H1 (cell line): ENCODE results near the gene NEBL. TPM values are rescaled to one million over a fixed set of nuclear protein-coding genes. Genes with fewer than 3 reads are reported as not detected.

Experiments used
- CTCF ChIA-PET: fragments of 300-600 bp; sonication (Branson Sonifier 250); formaldehyde crosslinking; loops from one replicate; lab custom pipeline; 2021; ENCODE audit not compliant: partially characterized antibody; lab: Charles Lee
- POLR2A ChIA-PET: fragments of 300-600 bp; sonication (Branson Sonifier 250); formaldehyde crosslinking; loops from one replicate; lab custom pipeline; 2021; ENCODE audit warnings: inconsistent platforms; ENCODE audit not compliant: partially characterized antibody; lab: Charles Lee
- DNase-seq, 2 experiments: peaks; one replicate each; pipeline versions ENCODE4 v3.0.0 to v3.0.0-alpha.2; 2010 to 2022; ENCODE audit warnings: low spot score in 2 of 2, low read depth in 1 of 2, mixed read lengths in 1 of 2
- FAIRE-seq: peaks from 2 replicates; lab custom pipeline; 2011; peaks lifted over from hg19 to GRCh38; lab: Jason Lieb, UNC
- H2AFZ ChIP-seq: 2 replicates; pipeline ENCODE4 v1.8.1; 2012; ENCODE audit warnings: low read length, inconsistent platforms
- H2AK5ac ChIP-seq: 2 replicates; pipeline ENCODE4 v1.6.1; 2013; ENCODE audit warnings: low read depth, low read length
- H2BK120ac ChIP-seq: replicated peaks from 2 replicates; pipeline ENCODE3; 2013; ENCODE audit warnings: low read depth, low read length, inconsistent platforms
- H2BK12ac ChIP-seq: 2 replicates; pipeline ENCODE4 v1.6.1; 2013; ENCODE audit warnings: low read depth, low read length
- H2BK15ac ChIP-seq: 2 replicates; pipeline ENCODE4 v1.6.1; 2013; ENCODE audit warnings: low read length
- H2BK20ac ChIP-seq: 2 replicates; pipeline ENCODE4 v1.6.1; 2013; ENCODE audit warnings: low read length
- H2BK5ac ChIP-seq: 2 replicates; pipeline ENCODE4 v1.6.1; 2013; ENCODE audit warnings: low read depth, low read length
- H3K14ac ChIP-seq: 2 replicates; pipeline ENCODE4 v1.6.1; 2013; ENCODE audit warnings: inconsistent platforms; ENCODE audit not compliant: insufficient read length
- H3K18ac ChIP-seq: 2 replicates; pipeline ENCODE4 v1.6.1; 2013; ENCODE audit warnings: low read length; ENCODE audit errors: extremely low read depth
- H3K23ac ChIP-seq: 2 replicates; pipeline ENCODE4 v1.6.1; 2013; ENCODE audit warnings: inconsistent platforms; ENCODE audit not compliant: insufficient read length
- H3K23me2 ChIP-seq: 2 replicates; pipeline ENCODE4 v1.6.1; 2013; ENCODE audit warnings: low read depth, low read length
- H3K27ac ChIP-seq: 2 replicates; pipeline ENCODE4 v1.6.1; 2011; ENCODE audit warnings: low read depth, low read length, inconsistent platforms
- H3K27me3 ChIP-seq, 4 experiments: replicated peaks in 1 of 4; 1 replicate in 1 of 4; 2 replicates in 3 of 4; pipeline versions ENCODE4 v1.6.1 to v1.8.1; 2011 to 2013; ENCODE audit warnings: low read length in 3 of 4, mild to moderate bottlenecking in 3 of 4, inconsistent platforms in 2 of 4, mixed read lengths in 2 of 4, moderate library complexity in 1 of 4; ENCODE audit not compliant: control insufficient read depth in 3 of 4, insufficient read depth in 3 of 4; ENCODE audit errors: extremely low read depth in 1 of 4
- H3K36me3 ChIP-seq, 4 experiments: 2 replicates each; pipeline versions ENCODE4 v1.6.1 to v1.8.1; 2011 to 2013; ENCODE audit warnings: mild to moderate bottlenecking in 4 of 4, low read length in 3 of 4, moderate library complexity in 2 of 4, control low read depth in 1 of 4, inconsistent platforms in 1 of 4; ENCODE audit not compliant: insufficient read depth in 4 of 4, control insufficient read depth in 2 of 4
- H3K4ac ChIP-seq: replicated peaks from 2 replicates; pipeline ENCODE3; 2013; ENCODE audit warnings: low read length, low read depth, mixed read lengths, inconsistent platforms; ENCODE audit not compliant: insufficient read length
- H3K4me1 ChIP-seq, 4 experiments: replicated peaks in 1 of 4; 1 replicate in 1 of 4; 2 replicates in 3 of 4; pipeline versions ENCODE4 v1.6.1 to v1.8.1; 2011 to 2013; ENCODE audit warnings: low read length in 3 of 4, inconsistent platforms in 2 of 4, mixed read lengths in 1 of 4; ENCODE audit not compliant: insufficient read depth in 4 of 4, control insufficient read depth in 3 of 4
- H3K4me2 ChIP-seq, 2 experiments: 2 replicates each; pipeline versions ENCODE4 v1.6.1 to v1.8.1; 2011 to 2013; ENCODE audit warnings: low read depth in 2 of 2, low read length in 2 of 2, control low read depth in 1 of 2, inconsistent platforms in 1 of 2, mild to moderate bottlenecking in 1 of 2; ENCODE audit not compliant: insufficient read depth in 1 of 2
- H3K4me3 ChIP-seq, 4 experiments: fragments of 200-600, 300-600 bp in 1 of 4; sonication (generic), shearing (Covaris generic), sonication (Bioruptor Twin) in 1 of 4; 2 replicates each; pipeline versions ENCODE4 v1.5.1 to v1.8.1; 2011 to 2016; ENCODE audit warnings: low read length in 4 of 4, low read depth in 3 of 4, control low read depth in 2 of 4, inconsistent platforms in 2 of 4, mild to moderate bottlenecking in 2 of 4, mixed read lengths in 1 of 4, moderate library complexity in 1 of 4; ENCODE audit not compliant: insufficient read depth in 2 of 4; ENCODE audit errors: extremely low read depth in 1 of 4
- H3K56ac ChIP-seq: replicated peaks from 2 replicates; pipeline ENCODE3; 2013; ENCODE audit warnings: low read depth, mild to moderate bottlenecking, mixed read lengths, low read length, inconsistent platforms; ENCODE audit not compliant: insufficient read length
- H3K79me1 ChIP-seq: 2 replicates; pipeline ENCODE4 v1.6.1; 2013; ENCODE audit warnings: low read depth, low read length, control low read depth
- H3K79me2 ChIP-seq, 2 experiments: 2 replicates each; pipeline versions ENCODE4 v1.6.1 to v1.8.1; 2012 to 2013; ENCODE audit warnings: low read length in 2 of 2, mild to moderate bottlenecking in 2 of 2, inconsistent platforms in 1 of 2; ENCODE audit not compliant: insufficient read depth in 2 of 2, control insufficient read depth in 1 of 2
- H3K9ac ChIP-seq, 4 experiments: replicated peaks in 1 of 4; 1 replicate in 1 of 4; 2 replicates in 3 of 4; pipeline versions ENCODE4 v1.6.1 to v1.8.1; 2011 to 2013; ENCODE audit warnings: low read depth in 3 of 4, low read length in 3 of 4, control low read depth in 2 of 4, mild to moderate bottlenecking in 2 of 4, moderate library complexity in 2 of 4, inconsistent platforms in 1 of 4; ENCODE audit errors: extremely low read depth in 1 of 4
- H3K9me3 ChIP-seq, 2 experiments: 2 replicates each; pipeline versions ENCODE4 v1.6.1 to v1.8.1; 2012 to 2013; ENCODE audit warnings: mild to moderate bottlenecking in 2 of 2, moderate library complexity in 2 of 2, control low read depth in 1 of 2, inconsistent platforms in 1 of 2, low read depth in 1 of 2, low read length in 1 of 2, mixed read lengths in 1 of 2; ENCODE audit not compliant: insufficient read depth in 2 of 2
- H4K20me1 ChIP-seq, 2 experiments: replicated peaks in 1 of 2; 2 replicates each; pipeline versions ENCODE3 to v1.8.1; 2011 to 2013; ENCODE audit warnings: inconsistent platforms in 2 of 2, low read length in 2 of 2, mild to moderate bottlenecking in 1 of 2; ENCODE audit not compliant: insufficient read depth in 2 of 2, control insufficient read depth in 1 of 2
- H4K5ac ChIP-seq: 2 replicates; pipeline ENCODE4 v1.6.1; 2013; ENCODE audit warnings: low read length, low read depth, mixed read lengths, inconsistent platforms; ENCODE audit not compliant: insufficient read length
- H4K8ac ChIP-seq: 2 replicates; pipeline ENCODE4 v1.8.0; 2013; ENCODE audit warnings: mild to moderate bottlenecking, moderate library complexity, low read length, inconsistent platforms; ENCODE audit not compliant: insufficient read depth; ENCODE audit errors: extremely low read depth
- H4K91ac ChIP-seq: replicated peaks from 2 replicates; pipeline ENCODE3; 2013; ENCODE audit warnings: low read length, mixed read lengths, inconsistent platforms; ENCODE audit not compliant: insufficient read length
- BACH1 ChIP-seq: IDR thresholded peaks from 2 replicates; pipeline ENCODE4 v1.6.1; 2012; ENCODE audit warnings: low read length, improper control_type of control experiment
- CHD2 ChIP-seq: IDR thresholded peaks from 2 replicates; pipeline ENCODE4 v1.6.1; 2012; ENCODE audit warnings: low read length, improper control_type of control experiment
- E2F6 ChIP-seq: IDR thresholded peaks from 2 replicates; pipeline ENCODE4 v1.6.1; 2012; ENCODE audit warnings: inconsistent platforms
- EP300 ChIP-seq, 2 experiments: IDR thresholded peaks; 1 replicate in 1 of 2; 2 replicates in 1 of 2; pipeline ENCODE4 v1.6.1; 2011 to 2012; ENCODE audit warnings: low read depth in 2 of 2, low read length in 2 of 2, mild to moderate bottlenecking in 2 of 2, borderline replicate concordance in 1 of 2, inconsistent platforms in 1 of 2, moderate library complexity in 1 of 2
- KDM5A ChIP-seq: fragments of 200-600 bp; IDR thresholded peaks from 2 replicates; pipeline ENCODE4 v1.7.1; 2012; ENCODE audit warnings: mild to moderate bottlenecking, low read length, inconsistent platforms, mixed read lengths
- MAX ChIP-seq: IDR thresholded peaks from 2 replicates; pipeline ENCODE4 v1.6.1; 2012; ENCODE audit warnings: inconsistent platforms
- NANOG ChIP-seq: IDR thresholded peaks from 2 replicates; pipeline ENCODE4 v1.6.1; 2011; ENCODE audit warnings: low read length, low read depth, mild to moderate bottlenecking, inconsistent platforms; ENCODE audit not compliant: insufficient read depth, poor library complexity, severe bottlenecking
- POLR2AphosphoS5 ChIP-seq: IDR thresholded peaks from 2 replicates; pipeline ENCODE4 v1.6.1; 2011; ENCODE audit warnings: low read depth, low read length
- SAP30 ChIP-seq: fragments of 300-600 bp; sonication (generic); IDR thresholded peaks from 2 replicates; pipeline ENCODE4 v1.7.1; 2012; ENCODE audit warnings: low read length, moderate library complexity, mild to moderate bottlenecking, inconsistent platforms; ENCODE audit not compliant: insufficient read depth, insufficient replicate concordance
- WGBS, 2 experiments: shearing (Covaris generic) in 1 of 2; methylation state at CpG; one replicate each; pipeline versions ENCODE4 v1.1.6 to v1.1.7; 2013 to 2015; ENCODE audit warnings: low lambda C conversion rate in 2 of 2, mixed read lengths in 2 of 2, inconsistent platforms in 1 of 2, low coverage in 1 of 2, missing lambda C conversion rate in 1 of 2; ENCODE audit not compliant: insufficient replicate concordance in 2 of 2, insufficient coverage in 1 of 2, insufficient read length in 1 of 2; ENCODE audit errors: extremely low coverage in 1 of 2, missing lambda C conversion rate in 1 of 2; 5-methylcytosine and 5-hydroxymethylcytosine counted together
- polyA plus RNA-seq, 7 experiments: library from polyadenylated mRNA; depleted of rRNA in 3 of 7; stranded (reverse) in 5 of 7; unstranded in 2 of 7; fragments of >200 nt in 5 of 7; fragments of 200-250 nt in 2 of 7; gene quantifications; 1 replicate in 5 of 7; 2 replicates in 1 of 7; 4 replicates in 1 of 7; pipeline versions ENCODE4 v1.2.1 to v1.2.3, GENCODE V29; 2011 to 2013; ENCODE audit warnings: missing spikeins in 2 of 7, mixed read lengths in 2 of 7
- total RNA-seq: library from RNA; stranded (reverse); fragmentation: NEBNext Ultra II Directional; extraction: Animal tissue kit (Norgen Biotek cat#: 25700); gene quantifications from 2 replicates; pipeline ENCODE4 v1.2.1, GENCODE V29; 2021

Gene NEBL
- total and polyA plus RNA-seq, 2 of the 8 experiments (the other 6 are each of a cell fraction or from before 2014, with no cell fraction given) = 7.5 to 10.5 TPM

- H3K23ac ChIP-seq = no peak overlapping the region
- H3K9ac ChIP-seq = no peak overlapping the region
- H2BK12ac ChIP-seq = no peak overlapping the region
- H3K27ac ChIP-seq = no peak overlapping the region
- no peak overlapping the region for H4K8ac ChIP-seq
- no peak overlapping the region for H4K5ac ChIP-seq
- no peaks in the 10 kb centered on the region for H3K23me2 ChIP-seq
- no peak overlapping the region for H2BK15ac ChIP-seq
- no peak overlapping the region for H2BK20ac ChIP-seq
- POLR2A ChIA-PET = no interaction called here
- FAIRE-seq (no peak), DNase-seq (no peak)
- H3K14ac ChIP-seq = no peak overlapping the region
- no peak overlapping the region for H3K4me2 ChIP-seq
- H3K79me1 ChIP-seq = no peaks in the 10 kb centered on the region
- H3K4me3 ChIP-seq = no peak overlapping the region
- no peaks in the 10 kb centered on the region for H3K4me1 ChIP-seq
- H3K9me3 ChIP-seq = no peaks in the 10 kb centered on the region
- no peak overlapping the region for H3K4ac ChIP-seq
- no peak overlapping the region for H3K56ac ChIP-seq
- H3K36me3 ChIP-seq = no peaks in the 10 kb centered on the region
- H4K91ac ChIP-seq = no peak overlapping the region
- no peak overlapping the region for H3K18ac ChIP-seq
- CTCF ChIA-PET = interaction anchor here (1.5 kb wide), 1 partner anchor 14 kb away, joined by 3 read pairs; no protein-coding TSS in a partner anchor
- TF ChIP-seq SAP30 (no peak), E2F6 (no peak), BACH1 (no peak), KDM5A (no peak), CHD2 (no peak), POLR2AphosphoS5 (no peak), NANOG (no peak), EP300 (IDR thresholded peaks at IDR 0.05; ENCODE audit: borderline replicate concordance in 1 of 2, low read depth in 2 of 2, low read length in 2 of 2) (no peak), MAX (no peak)
- H2AK5ac ChIP-seq = no peak overlapping the region
- H4K20me1 ChIP-seq = no peaks in the 10 kb centered on the region
- no peak overlapping the region for H2AFZ ChIP-seq
- WGBS, 2 experiments = 88% methylated on average over 5 of the region's 5 CpGs; no CpG with 5 or more reads in 1 of the 2 experiments
- H2BK5ac ChIP-seq = no peak overlapping the region
- no peak overlapping the region for H2BK120ac ChIP-seq
- H3K79me2 ChIP-seq = no peaks in the 10 kb centered on the region
- H3K27me3 ChIP-seq = no peaks in the 10 kb centered on the region
Measured at GRCh38 chr10:20744821-20745220, 152.3 kb downstream of the NEBL start.
